NAMALWA (cell line): ENCODE data around the gene TKFC.

Source experiments
- DNase-seq: peaks from one replicate; pipeline ENCODE4 v3.0.0-alpha.2; 2015; ENCODE audit warnings: low spot score

TKFC gene, protein sequence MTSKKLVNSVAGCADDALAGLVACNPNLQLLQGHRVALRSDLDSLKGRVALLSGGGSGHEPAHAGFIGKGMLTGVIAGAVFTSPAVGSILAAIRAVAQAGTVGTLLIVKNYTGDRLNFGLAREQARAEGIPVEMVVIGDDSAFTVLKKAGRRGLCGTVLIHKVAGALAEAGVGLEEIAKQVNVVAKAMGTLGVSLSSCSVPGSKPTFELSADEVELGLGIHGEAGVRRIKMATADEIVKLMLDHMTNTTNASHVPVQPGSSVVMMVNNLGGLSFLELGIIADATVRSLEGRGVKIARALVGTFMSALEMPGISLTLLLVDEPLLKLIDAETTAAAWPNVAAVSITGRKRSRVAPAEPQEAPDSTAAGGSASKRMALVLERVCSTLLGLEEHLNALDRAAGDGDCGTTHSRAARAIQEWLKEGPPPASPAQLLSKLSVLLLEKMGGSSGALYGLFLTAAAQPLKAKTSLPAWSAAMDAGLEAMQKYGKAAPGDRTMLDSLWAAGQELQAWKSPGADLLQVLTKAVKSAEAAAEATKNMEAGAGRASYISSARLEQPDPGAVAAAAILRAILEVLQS

DNA sequence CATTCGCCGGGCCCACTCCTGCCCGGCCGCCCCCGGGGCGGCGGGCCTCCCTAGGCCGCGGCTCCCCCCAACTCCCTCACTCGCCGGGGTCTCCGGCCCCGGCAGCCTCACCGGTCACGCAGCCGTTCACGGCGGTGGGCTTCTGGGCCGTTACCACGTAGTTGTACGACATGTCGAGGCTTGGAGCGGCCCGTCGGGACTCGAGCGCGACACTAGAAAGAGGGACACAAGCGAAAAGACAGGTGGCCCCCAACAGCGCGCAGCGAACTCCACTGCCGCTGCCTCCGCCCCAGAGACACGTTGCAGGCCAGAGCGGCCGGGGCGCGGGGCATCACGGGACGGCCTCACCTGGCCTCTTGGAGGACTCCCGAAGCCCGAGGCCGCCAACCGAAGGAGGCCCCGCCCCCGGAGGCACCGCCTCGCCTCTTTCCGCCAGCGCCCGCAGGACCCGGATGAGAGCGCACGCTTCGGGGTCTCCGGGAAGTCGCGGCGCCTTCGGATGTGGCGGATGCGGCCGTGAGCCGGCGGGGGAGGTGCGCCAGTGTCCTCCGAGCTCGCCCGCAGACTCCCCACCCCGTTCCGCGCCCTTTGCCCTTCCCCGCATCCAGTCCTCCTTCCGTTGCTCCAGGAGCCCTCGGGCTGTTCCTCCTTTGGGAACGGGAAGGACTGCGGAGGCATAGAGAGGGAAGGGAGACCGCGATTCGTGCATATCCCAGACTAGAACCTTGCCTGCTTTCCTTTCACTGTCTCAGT, at the start of gene TKFC, which contains the start of gene DDB1:
TKFC (plus strand) TSS at position 432 of the 753 bp plus-strand sequence. CDS start 1,501 bp downstream, outside the sequence.
DDB1 (minus strand) TSS at position 309 of the 753 bp plus-strand sequence; CDS start at position 172, 137 bp downstream.
- DNase-seq: peak; percentile 94

DNA sequence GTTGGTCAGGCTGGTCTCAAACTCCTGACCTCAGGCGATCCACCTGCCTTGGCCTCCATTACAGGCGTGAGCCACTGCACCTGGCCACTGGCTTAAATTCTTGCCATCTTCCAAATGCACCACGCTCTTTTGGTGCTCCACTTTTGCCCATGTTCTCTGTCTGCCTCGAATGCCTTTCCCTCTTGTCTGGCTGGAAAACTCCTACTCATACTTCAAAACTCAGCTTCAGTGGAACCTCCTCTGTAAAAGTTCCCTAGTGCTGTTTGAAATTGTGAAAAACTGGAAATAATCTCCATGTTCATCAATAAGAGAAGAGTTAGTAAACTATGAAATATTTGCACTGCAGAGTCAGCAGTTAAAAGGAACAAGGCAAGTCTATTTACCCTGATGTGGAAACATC, 49.4 kb upstream of the TKFC start:
- no peak for DNase-seq

DNA sequence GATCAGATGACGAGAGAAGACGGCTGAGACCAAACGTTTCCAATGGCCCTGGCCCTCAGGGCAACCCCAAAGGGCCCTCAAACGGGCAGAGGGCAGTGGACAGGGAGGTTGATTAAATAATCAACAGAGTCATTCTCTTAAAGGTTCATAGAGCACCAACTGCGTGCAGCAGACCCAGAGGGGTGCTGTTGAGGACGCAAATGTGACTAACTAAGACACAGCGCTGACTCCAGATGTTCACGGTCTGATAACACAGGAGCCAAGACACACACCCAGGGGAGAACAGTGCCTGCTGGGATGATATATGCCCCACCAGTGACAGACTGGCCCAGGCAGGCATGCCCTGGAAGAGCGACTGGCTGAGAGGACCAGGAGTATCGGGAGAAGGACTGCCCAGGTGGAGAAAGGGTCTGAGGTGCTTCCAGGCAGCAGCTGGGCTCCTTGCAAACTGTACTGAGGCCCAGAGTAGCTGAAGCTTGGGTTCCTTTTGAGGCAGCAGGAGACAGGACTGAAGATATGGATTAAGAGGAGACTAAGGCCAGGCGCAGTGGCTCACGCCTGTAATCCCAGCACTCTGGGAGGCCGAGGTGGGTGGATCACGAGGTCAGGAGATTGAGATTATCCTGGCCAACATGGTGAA, 45.6 kb upstream of the TKFC start:
- no peak for DNase-seq

DNA sequence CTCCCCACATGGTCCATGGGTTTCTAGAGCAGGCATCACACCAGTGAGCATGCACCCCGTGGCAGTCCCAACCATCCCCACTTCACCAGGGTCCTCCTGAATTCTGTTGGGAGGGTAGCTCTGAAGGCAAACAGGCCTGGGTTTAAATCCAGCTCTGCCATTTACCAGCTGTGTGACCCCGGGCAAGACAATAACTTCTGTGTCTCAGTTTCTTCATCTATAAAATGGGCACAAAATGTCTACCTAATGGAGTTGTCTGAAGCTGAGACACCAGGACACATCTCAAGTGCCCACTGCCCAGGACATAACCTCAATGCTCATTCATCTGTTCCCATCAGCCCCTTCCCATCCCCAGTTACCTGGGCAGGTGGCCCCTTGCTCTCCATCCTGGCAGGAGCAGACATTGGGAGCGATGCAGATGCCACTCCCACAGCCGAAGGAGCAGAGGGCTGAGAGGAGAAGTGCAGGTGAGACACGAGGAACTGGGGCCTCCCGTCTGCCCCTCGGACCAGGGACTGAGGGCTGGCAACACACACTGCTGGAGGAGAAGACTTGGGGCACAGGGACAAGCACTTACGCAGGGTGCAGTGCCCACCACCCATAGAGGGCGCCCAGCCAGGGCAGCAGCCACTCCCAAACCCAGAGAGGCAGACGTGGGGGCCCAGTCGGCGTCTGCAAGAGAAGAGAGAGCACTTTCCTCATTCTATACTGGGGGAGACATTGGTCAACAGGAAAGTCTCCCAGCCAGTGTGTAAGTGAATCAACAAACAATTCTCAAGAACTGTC, 41.9 kb upstream of the TKFC start:
- peak; percentile 35 for DNase-seq

DNA sequence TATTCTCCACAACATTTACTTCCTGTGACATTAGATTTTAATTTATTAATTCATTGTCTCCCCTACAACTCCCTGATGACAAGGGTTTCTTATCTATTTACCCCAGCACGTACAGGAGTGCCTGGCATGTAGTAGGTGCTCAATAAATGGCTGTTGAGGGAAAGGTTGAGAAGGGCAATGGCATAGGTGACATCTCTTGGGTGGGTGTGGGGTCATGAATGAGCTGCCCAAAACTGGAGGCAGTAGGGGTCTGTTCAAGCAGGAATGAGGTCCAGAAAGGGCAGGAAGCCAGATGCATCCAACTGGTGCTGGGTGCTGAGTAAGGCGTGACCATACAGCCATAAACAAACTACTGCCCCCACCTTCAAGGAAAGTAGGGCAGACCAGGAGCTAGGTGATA, 40.7 kb upstream of the TKFC start:
- DNase-seq: no peak

DNA sequence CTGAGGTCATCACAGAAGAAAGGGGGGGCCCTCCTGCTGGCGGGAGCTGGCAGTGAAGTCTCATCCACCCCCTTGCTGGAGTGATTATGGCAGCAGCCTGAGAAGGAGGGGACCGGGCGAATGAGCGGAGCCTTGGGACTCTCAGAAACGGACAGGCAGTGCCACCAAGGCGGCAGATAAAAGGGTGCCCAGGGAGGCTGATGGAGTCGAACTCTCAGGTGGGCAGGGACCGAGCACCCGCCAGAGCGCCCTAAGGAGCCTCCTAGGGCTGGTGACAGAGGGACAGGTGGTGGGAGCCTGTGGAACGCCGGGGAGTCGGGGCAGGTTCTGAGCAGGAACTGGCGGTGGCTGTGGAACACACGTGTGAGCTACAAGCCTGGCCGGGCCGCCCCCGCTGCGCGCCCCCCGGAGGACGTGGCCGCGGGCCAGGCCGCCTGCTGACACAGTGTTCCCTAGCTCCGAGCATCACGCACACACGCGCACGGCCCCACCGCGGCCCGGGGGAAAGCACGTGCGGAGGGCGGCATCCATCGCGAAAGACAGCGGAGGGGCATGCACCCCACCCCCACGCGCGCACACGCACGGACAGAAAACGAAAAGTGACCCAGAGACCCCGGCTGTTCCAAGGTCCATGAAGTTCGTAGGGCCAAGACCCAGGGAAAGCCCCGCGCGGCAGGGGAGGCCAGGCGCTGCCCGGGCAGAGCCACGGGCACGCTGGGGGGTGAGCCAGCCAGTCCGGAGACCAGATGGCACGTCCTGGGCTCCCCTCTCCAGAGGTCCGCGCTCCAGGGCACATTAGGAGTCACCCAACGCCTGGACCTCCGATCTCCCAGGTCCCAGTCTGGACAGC, 38.9 kb upstream of the TKFC start:
- DNase-seq: peak; percentile 60

DNA sequence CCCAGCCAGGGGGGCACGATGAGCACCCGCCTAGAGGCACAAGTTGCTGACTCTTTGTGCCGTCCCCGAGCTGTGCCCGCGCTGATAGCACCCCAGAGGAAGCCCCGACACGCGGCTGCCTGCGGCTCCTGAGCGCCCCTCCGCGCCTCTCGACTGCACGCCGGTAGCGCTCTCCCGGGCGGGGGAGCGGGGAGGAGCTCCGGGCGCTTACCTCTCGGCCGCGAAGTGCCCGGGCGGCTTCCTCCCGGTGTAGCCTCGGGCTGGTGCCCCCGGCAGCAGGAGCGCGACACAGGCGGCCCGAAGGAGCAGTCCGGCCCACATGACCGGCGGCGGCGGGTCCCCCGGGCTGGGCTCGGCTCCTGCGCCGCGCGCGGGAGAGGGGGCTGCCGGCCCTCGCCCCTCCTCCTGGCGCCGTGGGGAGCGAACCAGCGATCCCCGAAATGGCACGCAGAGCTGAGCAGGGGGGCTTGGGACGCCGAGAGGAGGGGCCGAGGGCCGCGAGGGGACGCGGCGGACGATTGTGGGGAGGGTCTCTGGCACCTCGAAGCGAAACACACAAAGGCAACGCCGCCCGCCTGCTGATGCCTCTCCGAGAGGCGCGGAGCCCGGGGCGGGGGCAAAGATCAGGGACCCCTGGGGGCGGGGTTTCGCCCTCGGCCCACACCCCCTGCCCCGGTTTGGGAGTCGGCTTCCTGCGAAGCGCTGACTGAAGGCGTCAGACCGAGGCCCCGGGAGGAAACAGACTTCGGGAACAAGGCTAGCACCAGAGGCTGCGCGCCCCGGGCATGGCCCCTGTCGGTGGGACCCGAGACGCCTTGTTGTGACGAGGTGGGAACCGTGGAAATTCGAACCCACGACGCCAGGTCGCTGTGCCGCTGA, 38.1 kb upstream of the TKFC start, which contains the start of gene VWCE:
VWCE (minus strand) TSS at position 600 of the 879 bp plus-strand sequence; CDS start at position 321, 279 bp downstream.
- peak; percentile 85 for DNase-seq

DNA sequence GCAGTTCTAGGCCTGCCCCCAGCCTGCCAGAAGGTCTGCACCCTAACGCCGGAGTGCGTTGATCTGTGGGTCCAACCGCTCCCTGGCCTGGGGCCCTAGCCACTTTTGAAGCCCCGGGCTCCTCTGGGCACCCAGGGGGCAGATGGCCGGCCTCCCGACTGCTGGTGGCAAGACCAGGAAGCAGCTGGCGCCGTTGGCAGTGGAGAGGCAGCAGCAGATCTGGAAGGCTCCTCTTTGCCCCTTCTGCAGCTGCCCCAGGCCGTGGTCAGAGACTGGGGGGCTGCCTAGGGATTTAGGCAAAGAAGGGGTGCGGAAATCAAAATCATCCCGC, 37.5 kb upstream of the TKFC start:
- peak; percentile 30 for DNase-seq

DNA sequence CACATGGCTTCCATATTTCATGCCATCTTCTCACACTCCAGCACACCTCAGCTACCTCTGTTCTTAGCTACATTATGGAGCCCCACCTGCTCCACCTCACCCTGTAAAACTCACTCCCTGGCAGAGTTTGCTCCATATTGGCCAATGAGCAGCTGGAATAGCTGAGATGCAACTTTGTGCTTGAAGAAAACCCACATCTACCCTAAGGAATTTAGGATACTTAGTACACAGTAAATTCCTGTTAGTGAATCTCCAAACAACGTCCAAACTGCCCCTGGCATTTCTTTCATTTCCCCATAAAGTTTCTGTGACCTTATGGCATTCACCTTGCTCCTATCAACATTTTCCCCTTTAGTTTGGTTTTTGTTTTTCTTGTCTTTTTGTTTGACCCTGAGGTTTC, 35.7 kb upstream of the TKFC start:
- no peak for DNase-seq

DNA sequence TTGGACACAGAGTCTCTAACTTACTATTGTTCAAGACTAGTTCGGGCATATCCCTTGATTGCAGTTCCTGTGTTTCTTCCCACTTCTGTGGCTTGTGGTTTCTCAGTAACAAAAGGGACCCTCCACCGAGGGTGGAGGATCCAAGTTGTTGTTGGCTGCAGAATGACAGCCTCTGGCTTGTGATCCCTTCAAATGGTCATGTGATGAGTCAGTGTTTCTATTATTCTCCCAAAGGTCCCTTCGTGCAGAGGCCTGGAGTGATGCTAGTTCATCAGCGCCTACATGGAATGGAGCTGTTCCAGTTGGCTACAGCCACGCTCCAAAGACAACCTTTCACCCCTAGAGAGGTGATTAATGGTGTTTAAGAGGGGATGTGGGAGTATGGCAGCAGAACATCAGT, 35.3 kb upstream of the TKFC start:
- no peak for DNase-seq

DNA sequence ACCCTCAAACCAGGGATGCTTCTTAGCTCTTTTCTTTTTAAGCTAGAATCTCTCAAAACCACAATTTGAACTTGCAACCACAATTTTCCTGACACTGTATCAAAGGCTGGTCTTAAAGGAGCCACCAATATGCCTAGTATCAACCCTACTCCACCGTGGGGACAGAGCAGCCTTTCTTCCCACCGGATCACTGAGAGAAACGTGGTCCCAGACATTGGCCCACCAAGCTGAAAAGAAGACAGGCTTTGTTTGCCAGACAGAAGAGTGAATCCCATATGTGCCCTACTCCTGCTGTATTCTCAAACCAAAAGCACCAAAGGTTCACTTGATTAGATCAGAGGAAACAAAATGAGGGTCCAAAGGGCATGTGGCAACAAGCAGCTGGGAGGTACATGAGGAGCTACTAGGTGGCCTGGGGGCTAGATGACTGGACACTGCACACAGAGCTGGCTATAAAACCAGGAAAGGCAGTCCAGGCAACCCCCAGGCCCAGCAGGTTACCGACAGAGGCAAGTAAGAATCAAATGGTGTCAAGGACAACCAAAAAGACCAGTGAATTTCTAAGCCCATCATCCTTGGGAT, 34.3 kb upstream of the TKFC start:
- DNase-seq: no peak

DNA sequence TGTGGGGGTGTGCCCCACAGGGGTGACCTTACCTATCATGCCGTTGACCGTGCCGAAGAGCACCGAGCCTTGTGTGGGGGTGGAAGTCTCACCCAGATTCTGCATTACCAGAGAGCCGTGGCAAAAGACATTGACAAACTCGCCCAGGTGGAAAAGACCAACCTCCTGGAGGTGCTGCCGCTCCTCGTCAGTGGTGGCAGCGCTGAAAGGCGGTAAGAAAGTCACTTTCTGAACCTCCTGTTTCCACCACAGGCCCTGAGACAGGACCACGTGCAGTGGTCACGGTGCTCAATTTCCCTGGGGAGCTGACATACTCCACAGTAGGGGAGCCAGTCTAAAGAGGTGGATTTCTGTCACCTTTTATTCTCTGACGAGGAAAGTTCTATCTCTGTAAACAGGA, 30.5 kb upstream of the TKFC start:
- no peak for DNase-seq

DNA sequence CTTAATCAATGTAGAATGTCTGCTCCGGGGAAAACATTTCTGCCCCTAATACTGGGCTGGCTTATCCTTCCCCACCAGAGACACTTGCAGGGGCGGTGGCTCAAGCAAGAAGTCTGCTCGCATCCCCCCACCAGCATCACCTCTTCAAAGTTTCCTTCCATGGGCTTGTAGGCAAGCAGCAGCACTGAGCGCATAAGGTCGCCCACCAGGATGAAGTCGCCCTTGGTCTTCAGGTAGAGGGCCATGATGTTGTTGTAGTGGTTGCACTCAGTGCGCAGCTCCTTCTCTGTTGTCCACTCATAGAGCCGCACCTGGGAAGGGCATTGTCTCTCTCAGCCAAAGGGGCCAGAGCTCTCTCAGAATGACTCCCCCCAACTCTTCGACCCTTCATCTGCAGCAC, 29.3 kb upstream of the TKFC start:
- no peak for DNase-seq

DNA sequence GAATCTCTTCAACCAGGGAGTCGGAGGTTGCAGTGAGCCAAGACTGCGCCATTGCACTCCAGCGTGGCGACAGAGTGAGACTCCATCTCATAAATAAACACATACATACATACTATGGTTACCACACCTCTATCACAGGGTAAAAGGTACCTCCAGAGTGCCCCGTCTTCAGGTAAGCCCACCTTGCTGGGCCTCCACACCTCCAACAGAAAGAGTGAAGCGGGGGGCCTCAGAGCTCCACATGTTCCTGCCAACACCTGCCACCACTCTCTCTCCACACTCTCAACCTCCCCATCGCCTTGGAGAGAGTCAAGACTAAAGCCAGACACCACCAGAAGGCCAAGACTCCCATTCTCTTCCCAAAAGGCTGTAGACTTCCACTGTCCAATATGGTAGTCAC, 27.6 kb upstream of the TKFC start:
- DNase-seq: no peak

DNA sequence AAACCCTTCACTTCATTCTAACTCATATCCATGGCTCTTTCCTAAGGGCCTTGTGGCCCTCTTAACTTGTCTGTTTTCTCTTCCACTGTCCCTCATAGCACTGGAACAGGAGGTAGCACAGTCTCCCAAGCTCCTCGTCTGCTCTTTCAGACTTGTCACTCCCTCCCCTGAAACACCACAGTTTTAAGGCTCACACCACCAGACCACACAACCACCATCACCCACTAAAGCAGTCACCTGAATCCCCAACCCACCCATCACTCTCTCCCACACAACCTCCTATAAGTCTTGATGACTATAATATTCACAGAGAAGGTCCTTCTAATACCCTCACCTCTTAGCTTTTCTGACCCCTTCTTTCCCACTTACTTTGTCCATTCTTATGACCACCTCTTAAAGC, 26.8 kb upstream of the TKFC start:
- no peak for DNase-seq

DNA sequence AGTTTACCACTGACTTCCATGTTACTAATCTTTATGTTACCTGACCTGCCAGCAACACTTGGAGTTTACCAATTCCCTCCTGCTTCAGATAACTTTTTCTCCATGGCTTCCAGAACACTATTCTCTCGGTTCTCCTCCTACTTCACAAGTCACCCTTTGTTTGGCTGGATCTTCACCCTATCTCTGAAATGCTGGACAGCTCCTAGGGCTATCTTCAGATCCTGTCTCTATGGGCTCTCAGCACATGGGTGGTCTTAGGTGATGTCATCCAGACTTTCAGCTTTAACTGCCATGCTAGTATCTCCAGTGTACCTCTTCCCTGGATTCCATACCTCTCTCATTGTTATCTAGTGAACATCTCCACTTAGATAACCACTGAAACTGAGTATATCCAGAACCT, 25.7 kb upstream of the TKFC start:
- DNase-seq: no peak

DNA sequence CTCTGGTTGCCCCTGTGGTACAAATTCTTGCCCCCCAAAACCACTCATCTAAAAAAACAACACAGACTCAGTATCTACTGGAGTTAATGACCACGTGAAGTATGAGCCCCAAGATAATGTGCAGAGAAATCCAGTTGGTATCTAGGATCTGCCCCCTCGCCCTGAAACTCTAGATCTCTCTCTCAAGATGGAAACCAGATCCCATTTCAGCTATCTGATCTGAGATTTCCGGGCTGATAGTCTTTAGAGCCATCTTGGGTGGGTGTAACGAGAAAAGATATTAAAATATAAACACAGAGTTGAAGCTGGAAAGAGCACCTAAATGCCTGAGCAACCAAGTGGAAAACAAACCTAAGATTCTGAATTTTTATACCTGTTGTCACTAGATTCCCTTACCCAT, 23.9 kb upstream of the TKFC start:
- DNase-seq: no peak

DNA sequence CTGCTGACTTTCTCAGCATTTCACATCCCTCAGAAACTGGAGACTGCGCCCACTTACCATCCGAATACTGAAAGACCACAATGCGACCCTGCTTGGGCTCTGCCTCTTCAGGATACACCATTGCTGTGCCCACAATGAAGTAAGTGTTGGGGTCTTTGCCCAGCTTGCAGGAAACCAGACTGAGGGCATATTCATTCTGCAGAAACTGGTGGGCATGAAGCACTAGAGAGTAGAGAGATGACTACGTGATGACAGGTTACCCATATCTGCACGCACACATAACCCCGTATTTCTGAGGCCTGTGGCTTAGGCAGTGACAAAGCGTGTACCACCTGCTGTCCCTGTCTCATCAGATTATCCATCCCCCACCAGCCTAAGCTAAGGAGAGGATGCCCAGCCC, 23.3 kb upstream of the TKFC start:
- DNase-seq: no peak

DNA sequence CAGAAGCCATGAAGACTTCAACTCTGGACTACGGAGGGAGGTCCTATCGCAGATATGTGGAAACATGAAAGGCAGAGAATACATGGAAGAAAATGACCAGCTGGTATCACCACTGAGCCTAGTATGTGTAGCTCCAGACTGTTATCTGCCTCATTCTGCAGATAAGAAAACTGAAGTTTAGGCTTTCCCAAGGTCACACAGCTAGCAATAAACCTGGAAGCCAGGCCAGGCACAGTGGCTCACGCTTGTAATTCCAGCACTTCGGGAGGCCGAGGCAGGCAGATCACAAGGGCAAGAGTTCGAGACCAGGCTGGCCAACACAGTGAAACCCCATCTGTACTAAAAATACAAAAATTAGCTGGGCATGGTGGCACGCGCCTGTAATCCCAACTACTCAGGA, 22.3 kb upstream of the TKFC start:
- no peak for DNase-seq
